ENCODE data around the gene RWDD4.

Gene RWDD4

DNA sequence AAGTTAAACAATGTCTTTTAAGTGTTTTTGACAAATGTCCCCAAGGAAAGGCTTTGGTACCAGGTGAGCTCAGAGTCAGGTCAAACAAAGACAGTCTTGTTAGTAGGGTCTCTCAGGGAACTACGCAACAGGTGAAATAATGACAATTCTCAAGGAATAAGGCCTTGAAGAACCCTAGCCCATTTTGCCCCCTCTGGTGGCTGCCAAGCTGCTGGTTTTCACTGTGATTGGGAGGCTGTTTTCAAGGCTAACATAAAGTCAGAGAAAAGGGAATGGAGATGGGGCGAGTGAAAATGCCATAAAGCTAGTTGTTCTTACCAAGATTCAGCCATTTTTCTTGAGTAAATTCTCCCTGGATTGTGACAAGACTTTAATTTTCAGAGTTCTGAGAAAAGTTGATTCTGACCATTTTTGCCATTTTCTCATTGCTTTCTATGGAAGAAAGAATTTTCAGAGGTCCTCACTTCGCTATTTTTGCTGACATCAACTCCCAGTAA is 58.7 kb downstream of the RWDD4 start:
- no peak for DNase-seq (ENCODE audit: low read depth)

DNA sequence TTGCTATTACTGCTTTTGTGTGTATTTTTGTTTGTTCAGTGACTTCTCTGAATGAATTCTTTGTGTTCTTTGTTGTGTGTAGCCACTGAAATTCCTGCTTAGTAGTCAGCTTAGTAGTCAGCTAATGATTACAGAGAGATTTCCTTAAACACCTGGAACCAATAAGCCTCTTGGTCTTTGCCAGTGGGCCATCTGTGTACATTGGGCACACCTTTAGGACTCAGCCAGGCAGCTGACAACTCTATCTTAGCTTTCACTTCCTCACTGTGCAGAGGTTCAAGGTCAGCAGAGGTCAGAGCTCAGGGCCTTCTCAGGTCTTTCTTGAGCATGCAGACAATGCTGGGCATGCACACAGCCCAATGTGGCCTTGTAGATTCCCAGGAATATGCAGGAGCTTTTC is 59.3 kb downstream of the RWDD4 start:
- DNase-seq (ENCODE audit: low read depth): no peak

DNA sequence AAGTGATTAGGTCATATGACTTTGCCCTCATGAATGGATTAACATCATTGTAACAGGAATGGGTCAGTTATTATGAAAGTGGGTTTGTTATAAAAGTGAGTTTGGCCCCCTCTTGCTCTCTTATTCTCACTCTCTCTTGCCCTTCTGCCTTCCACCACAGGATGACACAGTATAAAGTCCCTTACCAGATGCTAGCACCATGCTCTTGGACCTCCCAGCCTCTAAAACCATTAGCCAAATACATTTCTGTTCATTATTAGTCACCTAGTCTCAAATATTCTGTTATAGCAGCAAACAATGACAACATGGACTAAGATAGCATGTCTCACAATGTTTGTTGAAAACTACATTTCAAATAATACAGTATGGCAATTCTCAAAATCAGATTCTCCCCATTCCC is 59.7 kb downstream of the RWDD4 start:
- no peak for DNase-seq (ENCODE audit: low read depth)

DNA sequence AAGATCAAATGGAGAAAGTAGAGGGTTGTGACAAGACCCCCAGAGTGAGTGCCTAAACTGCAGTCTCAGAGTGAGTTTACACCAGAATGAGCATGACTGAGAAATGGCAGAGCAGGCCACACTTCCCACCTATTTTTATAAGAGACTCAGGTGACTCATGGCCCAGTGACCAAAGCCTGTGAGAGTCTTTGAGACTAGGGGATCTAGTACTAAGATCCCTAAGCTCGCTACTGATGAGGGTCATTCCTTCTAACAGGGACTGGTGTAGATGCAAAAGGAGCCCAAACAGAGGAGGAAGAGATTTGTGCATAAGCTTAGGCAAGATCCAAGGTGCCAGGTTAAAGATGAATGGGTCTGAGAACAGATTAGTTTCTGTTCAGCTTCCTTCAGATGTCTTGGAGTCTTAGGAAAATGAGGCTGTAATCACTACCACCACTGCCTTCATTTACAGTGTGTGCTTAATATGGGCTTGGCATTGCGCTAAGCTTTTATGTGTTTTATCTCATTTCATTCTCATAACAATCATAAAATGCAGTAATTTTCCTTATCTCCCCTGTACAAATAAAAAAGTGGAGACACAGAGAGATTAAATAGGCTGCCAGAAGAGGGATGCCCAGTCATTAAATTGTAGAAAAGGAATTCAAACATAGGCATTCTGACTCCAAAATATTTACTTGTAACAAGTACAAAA is 62.8 kb downstream of the RWDD4 start:
- DNase-seq (ENCODE audit: low read depth): no peak

DNA sequence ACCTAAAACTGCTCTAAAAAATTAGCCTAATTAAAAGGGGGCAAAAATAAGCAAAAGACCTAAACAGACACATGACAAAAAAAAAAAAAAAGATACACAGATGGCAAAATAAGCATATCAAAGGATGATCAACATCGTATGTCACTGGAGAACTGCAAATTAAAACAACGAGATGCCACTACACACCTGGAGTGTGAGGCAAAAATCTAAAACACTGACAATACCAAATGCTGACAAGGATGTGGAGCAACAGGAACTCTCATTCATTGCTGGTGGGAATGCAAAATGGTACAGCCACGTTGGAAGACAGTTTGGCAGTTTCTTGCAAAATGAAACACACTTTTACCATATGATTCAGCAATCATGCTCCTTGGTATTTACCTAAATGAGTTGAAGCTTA is 64.2 kb downstream of the RWDD4 start:
- DNase-seq (ENCODE audit: low read depth): no peak

DNA sequence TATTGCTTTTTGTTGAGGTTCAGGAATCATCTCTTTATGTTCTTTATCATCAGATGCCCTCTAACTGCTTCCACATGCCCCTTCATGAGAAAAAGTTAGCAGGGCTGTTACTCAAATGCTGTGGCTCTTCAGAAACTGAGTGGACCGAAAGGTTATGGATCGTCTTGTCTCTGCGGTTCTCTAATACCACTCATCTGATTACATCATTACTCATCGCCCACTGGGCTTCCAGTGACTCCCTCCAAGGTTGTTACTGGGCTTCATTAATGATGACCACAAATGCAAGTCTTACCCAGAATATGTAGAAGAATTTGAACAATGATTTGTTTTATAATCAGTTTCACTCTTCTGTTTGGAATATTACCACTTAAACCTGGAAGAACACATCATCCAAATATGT is 67.7 kb downstream of the RWDD4 start:
- no peak for DNase-seq (ENCODE audit: low read depth)
